Head of caudate nucleus (tissue), 42 donors: ENCODE measurements around the gene LRRC74A.

Experiments
- DNase-seq, 42 donors: peaks; one replicate each; pipeline versions ENCODE4 v3.0.0 to v3.0.0-alpha.2; 2020 to 2021; ENCODE audit warnings: mixed read lengths in 7 of 42
- intact Hi-C: fragments of 100-400 bp; cut with DNase I; formaldehyde crosslinking; loops from one replicate; pipeline ENCODE4 v1.15.0; 2022

Gene LRRC74A

DNA sequence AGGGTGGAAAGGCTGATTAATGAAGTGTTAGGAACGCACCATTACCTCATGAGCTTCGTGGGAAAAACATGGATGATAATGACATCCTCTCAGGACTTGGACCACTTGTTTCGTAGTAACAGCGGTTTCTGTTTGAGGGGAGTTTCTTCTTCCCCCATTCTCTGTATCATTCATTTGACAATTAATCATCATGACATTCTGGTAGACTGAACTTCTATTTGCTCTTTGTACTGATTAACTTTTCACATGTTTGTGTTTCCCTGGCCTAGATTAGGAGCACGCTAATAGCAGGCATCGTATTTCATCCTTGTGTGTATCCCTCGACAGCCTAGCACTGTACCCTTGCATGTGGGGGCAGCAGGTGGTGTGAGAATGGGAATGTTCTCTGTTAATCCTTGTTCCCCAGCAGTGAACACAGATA lies 8.0 kb downstream of the LRRC74A start:
- intact Hi-C loops = no loop called here
- DNase-seq = no peak

GRCh38 chr14:76836029-76836630 lies 9.9 kb downstream of the LRRC74A start:
- intact Hi-C loops = no loop called here
- peak in 22 of 42 donors; percentile 17 to 71 (median 40) for DNase-seq

DNA sequence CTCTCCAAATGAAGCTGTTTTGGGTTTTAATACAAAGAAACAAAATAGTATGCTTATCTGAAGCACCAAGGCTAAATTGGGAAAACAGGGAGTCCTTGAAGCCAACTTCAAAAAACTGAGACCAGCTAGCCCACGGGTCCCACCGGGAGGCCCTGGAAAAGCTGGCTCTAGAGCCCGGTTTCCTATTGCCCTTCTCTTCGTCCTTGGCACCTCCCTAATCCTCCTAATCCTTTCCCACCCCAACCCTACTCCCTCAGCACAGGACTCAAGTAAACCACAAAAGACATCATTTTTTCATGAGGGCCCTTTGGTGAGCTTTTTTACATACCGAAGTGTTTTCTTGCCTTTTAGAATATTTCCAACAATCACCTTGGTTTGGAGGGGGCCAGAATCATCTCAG lies 11.3 kb downstream of the LRRC74A start:
- intact Hi-C loops = no loop called here
- DNase-seq = no peak

DNA sequence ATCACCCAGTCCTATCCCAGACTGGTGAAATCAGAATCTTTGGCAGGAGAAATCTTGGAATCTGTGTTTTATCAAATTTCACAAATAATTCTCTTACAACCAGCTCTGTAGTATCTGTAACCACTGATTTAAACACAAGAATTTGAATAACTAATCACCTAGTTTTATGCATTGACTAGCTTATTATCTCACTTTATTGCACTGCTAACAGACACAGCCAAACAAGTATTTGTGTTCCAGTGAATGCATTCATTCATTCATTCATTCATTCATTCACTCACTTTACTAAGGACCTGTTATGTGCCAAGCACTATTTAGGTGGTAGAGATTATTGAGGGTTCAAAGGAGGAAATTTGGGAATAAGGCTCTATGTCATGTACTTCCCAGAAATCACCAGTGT lies 16.2 kb downstream of the LRRC74A start:
- intact Hi-C loops = no loop called here
- DNase-seq = no peak

- DNase-seq = peak in 34 of 42 donors; percentile 18 to 77 (median 44)
- intact Hi-C loops = no loop called here
These were observed 18.0 kb downstream of the LRRC74A start for GRCh38 chr14:76844223-76844622.

DNA sequence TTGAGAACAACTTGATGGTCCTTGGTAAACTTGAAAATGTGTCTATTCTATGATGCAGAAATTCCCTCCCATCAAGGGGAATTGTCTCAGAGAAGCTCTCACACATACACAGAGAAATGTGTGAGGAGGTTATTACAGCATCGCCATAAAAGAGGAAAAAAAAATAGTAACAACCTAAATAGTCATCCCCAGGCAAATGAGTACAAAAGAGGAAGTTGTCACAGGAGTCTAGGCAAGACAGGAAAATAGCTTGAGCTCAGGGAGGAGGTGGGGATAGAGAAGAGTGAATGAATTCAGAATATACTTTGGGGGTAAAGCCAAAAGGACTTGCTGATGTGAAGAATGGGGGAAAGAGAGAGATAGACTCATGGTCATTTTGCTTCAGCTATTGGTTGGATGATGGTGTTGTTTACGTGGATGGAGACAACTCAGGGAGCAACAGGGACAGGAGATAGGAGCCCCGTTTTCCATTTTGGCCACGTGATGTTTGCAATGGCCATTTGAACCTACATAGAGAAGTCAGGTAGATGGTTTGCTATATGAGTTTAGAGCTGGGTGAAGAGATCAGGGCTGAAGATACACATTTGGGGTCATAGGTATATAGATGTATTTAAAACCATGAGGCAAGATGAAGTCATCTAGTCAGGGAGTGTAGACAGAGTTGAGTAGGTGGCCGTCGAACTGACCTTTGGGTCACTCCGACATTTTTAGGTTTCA lies 20.3 kb downstream of the LRRC74A start:
- DNase-seq = no peak
- intact Hi-C loops = no loop called here

GRCh38 chr14:76848879-76849278 lies 22.7 kb downstream of the LRRC74A start:
- intact Hi-C loops = no loop called here
- no peak for DNase-seq

GRCh38 chr14:76855066-76855465 lies 28.9 kb downstream of the LRRC74A start:
- intact Hi-C loops = no loop called here

DNA sequence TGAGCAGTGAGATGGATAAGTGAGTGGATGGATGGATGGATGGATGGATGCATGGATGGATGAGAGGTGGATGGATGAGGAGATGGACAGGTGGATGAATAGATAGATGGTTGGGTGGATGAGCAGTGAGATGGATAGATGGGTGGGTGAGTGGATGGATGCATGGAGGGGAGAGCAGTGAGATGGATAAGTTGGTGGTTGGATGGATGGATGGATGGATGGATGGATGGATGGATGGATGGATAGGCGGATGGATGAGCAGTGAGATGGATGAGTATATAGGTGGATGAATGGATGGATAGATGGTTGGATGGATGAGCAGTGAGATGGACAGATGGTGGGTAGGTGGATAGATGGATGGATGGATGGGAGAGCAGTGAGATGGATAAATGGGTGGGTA lies 30.6 kb downstream of the LRRC74A start:
- no peak for DNase-seq
- intact Hi-C loops = no loop called here

More at GRCh38 chr14:76855066-76855465, 28.9 kb downstream of the LRRC74A start:
- DNase-seq = peak in 6 of 42 donors; percentile 25 to 69 (median 38)

GRCh38 chr14:76861574-76862255 lies 35.5 kb downstream of the LRRC74A start:
- DNase-seq = no peak
- intact Hi-C loops = no loop called here

- intact Hi-C loops = no loop called here
- no peak for DNase-seq
These were observed 36.5 kb downstream of the LRRC74A start for GRCh38 chr14:76862546-76863282.

GRCh38 chr14:76863724-76864407 lies 37.7 kb downstream of the LRRC74A start:
- intact Hi-C loops = no loop called here
- peak in 30 of 42 donors; percentile 19 to 63 (median 40) for DNase-seq

GRCh38 chr14:76866456-76866855 lies 40.2 kb downstream of the LRRC74A start:
- no peak for DNase-seq
- intact Hi-C loops = no loop called here

DNA sequence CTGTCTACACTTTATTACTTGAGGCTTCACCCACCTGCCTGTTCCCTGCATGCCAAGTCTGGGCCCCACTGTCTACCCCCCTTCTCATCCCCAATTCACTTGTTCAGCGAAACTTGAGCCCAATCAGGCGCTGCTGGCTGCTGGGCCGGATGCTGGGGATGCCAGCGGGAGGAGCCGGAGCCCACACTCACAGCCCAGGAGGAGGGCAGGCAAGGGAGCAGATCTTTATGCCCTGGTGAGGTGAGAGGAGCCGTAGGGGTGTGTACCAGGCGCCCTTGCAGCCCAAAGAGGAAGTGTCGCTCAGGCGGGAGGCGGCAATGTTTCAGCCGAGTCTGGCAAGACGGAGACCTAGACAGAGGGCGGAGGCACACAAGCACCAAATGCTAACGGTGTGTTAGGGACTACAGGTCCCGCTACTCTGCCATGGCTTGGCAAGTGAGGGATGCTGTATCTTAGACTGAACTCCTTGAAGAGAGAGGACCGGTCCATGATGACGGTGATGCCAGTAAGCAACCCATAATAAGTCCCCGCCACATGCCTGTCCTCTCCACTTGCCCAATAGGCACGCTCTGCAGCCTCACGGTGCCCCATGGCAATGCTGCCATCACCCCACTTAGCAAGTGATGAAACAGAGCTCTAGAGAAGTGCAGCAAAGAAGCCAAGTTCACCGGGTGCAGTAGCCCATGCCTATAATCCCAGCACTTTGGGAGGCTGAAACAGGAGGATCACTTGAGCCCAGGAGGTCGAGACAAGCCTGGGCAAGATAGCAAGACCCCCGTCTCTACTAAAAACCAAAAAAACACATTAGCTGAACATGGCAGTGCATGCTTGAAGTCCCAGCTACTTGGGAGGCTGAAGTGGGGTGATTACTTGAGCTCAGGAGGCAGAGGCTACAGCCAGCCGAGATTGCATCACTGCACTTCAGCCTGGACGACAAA lies 41.6 kb downstream of the LRRC74A start:
- intact Hi-C loops = no loop called here
- peak in 17 of 42 donors; percentile 19 to 55 (median 32) for DNase-seq

DNA sequence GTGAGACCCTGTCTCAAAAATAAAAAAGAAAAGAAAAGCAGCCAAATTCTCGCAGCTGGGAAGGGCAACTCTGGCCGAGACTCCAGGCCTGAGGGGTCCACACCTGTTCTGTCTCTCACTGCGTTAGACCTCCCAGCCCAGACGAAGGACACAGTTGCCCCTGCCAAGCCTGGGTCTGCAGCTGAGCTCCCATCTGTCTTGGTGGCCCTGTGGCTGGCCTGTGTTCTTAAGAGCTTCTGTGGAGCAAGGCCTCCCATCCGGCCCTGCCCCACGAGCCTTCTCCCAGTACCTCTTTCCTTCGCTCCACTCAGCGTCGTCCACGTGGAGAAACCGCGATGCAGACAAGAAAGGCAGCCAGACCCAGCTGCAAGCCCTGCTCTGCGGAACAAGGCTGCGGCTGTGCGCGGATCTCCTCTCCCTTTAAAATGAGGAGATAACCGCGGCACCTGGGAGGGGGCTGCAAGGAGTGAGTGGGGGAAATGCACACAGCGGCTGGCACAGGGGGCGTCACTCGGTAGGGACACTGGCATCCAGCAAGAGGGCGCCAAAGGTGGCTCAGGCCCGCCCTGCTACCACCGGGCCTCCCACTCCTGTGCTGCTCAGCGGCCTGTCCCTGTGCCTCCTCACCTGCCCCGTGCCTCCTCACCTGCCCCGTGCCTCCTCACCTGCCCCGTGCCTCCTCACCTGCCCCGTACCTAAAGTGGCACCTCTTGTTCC lies 42.4 kb downstream of the LRRC74A start:
- peak in 16 of 42 donors; percentile 13 to 62 (median 31) for DNase-seq
- intact Hi-C loops = no loop called here

DNA sequence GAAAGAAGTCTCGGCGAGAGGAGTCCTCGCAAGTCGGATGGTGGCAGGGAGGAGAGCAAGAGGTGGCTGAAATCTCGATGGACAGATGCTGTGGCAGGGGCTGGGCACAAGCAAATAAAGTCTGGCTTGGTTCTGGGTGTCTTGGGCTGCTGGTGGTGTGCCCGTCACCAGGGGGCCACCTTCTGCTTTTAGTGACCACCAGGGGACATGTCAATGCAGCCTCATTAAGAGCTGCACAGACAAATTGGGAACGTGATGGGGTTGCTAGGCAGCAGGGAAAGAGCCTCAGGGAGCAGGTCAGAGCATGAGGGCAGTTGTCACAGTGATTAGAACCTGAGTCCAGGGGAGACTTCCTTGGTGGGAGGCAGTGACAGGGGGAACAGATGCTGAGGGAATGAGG lies 44.0 kb downstream of the LRRC74A start:
- intact Hi-C loops = no loop called here
- no peak for DNase-seq

DNA sequence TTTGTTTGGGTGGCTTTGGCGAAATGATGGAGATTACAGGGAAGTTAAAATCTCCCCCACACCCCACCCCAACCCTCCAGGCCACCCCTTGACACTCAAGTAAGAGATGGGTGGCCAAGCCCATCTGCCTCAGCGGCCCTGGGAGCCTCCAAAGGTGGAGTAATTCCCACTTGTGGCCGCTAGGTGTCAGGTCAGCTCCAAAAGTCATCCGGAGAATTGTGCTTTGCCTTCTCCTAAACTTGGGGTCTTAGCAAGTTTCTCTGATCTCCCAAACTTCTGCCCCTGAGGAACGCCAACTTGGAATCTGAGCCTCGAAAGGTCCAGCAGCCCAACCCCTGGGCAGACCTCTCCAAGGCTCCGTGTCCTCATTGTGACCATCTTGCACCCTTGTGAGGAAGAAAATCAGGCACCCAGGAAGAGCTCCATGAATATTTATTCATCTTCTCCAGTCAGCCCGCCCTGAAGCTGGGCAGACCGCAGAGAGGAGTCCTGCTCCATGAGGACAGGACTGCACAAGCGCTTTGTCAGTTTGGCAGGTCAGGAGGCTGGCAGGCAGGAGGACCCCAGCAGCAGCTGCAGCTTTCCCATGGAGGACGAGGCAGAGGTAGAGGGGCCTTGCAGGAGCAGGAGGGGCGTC lies 46.7 kb downstream of the LRRC74A start:
- peak in 41 of 42 donors; percentile 45 to 90 (median 75) for DNase-seq
- intact Hi-C loops = loop anchor here (2.0 kb wide), 1 partner anchor 198 kb away; no protein-coding TSS in a partner anchor
